GM18511 (cell line): ENCODE results near the gene JARID2.
A peak's percentile ranks its signal among the peaks of the same experiment; 100 is the strongest.
"Not testable (repeated sequence)": the region's sequence is repeated elsewhere in the genome, so short reads cannot be mapped to it uniquely, and the experiment has no call there.

ENCODE experiments used
- ATAC-seq: cut with Tn5 transposase; IDR thresholded peaks from one replicate; pipeline ENCODE4 v1.9.1; 2021; ENCODE audit warnings: mild to moderate bottlenecking, moderate library complexity; ENCODE audit not compliant: unreplicated experiment

JARID2 gene

GRCh38 chr6:15285682-15286294 is 39.9 kb downstream of the JARID2 start:
- no peak for ATAC-seq

- ATAC-seq, result peak; percentile 98
Observed at GRCh38 chr6:15287670-15288375, 42.0 kb downstream of the JARID2 start.

GRCh38 chr6:15288856-15289255 is 43.0 kb downstream of the JARID2 start:
- ATAC-seq, result no peak

GRCh38 chr6:15289456-15289855 is 43.6 kb downstream of the JARID2 start:
- not testable (repeated sequence) for ATAC-seq

GRCh38 chr6:15290067-15290680 is 44.3 kb downstream of the JARID2 start:
- no peak for ATAC-seq

- ATAC-seq, result no peak
Observed at GRCh38 chr6:15290962-15291704, 45.3 kb downstream of the JARID2 start.

GRCh38 chr6:15292721-15293302 is 46.9 kb downstream of the JARID2 start:
- ATAC-seq, result no peak

- ATAC-seq, result no peak
Observed at GRCh38 chr6:15293674-15294073, 47.8 kb downstream of the JARID2 start.

GRCh38 chr6:15294504-15294903 is 48.6 kb downstream of the JARID2 start:
- ATAC-seq, result no peak

- no peak for ATAC-seq
Observed at GRCh38 chr6:15296249-15296648, 50.4 kb downstream of the JARID2 start.

GRCh38 chr6:15296735-15297134 is 50.9 kb downstream of the JARID2 start:
- ATAC-seq, result peak; percentile 62

- ATAC-seq, result not testable (repeated sequence)
Observed at GRCh38 chr6:15297167-15297566, 51.3 kb downstream of the JARID2 start.

- ATAC-seq, result no peak
Observed at GRCh38 chr6:15297895-15298590, 52.2 kb downstream of the JARID2 start.

GRCh38 chr6:15299430-15300131 is 53.7 kb downstream of the JARID2 start:
- ATAC-seq, result peak; percentile 81

GRCh38 chr6:15301179-15302006 is 55.5 kb downstream of the JARID2 start:
- peak; percentile 23 for ATAC-seq

- no peak for ATAC-seq
Observed at GRCh38 chr6:15303162-15303919, 57.5 kb downstream of the JARID2 start.

GRCh38 chr6:15303920-15304291 is 58.0 kb downstream of the JARID2 start:
- no peak for ATAC-seq

- no peak for ATAC-seq
Observed at GRCh38 chr6:15304337-15305042, 58.6 kb downstream of the JARID2 start.
